NOMO-1 treated with dmso at 0.1 percent for 144 hours (cell line): ENCODE results near the gene RPH3AL.
"Not testable (repeated sequence)": the region's sequence is repeated elsewhere in the genome, so short reads cannot be mapped to it uniquely, and the experiment has no call there.

Experiments
- DNase-seq: peaks from one replicate; lab custom pipeline; 2025; ENCODE audit not compliant: unreplicated experiment; lab: John Stamatoyannopoulos, UW

The RPH3AL gene

GRCh38 chr17:379531-380465, 27.2 kb upstream of the RPH3AL start:
- no peak for DNase-seq

DNA sequence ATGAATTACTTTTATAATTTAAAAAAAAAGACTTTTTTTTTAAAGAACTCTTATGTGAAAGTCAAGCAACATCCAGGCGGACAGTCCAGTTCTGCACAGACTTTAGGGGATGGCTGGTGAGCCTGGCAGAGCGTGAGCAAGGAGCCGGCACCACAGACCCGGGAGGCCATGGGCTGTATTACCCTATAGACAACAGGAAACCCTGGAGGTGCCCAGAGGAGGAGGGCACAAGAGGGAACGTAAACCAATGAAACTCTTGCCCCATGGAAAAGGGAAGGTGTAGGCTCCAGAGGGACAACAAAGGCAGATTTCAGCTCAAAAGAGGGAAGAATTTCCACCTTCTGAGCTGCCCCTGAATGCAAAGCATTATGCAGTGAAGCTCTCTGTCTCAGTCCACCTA, 25.5 kb upstream of the RPH3AL start:
- no peak for DNase-seq

DNA sequence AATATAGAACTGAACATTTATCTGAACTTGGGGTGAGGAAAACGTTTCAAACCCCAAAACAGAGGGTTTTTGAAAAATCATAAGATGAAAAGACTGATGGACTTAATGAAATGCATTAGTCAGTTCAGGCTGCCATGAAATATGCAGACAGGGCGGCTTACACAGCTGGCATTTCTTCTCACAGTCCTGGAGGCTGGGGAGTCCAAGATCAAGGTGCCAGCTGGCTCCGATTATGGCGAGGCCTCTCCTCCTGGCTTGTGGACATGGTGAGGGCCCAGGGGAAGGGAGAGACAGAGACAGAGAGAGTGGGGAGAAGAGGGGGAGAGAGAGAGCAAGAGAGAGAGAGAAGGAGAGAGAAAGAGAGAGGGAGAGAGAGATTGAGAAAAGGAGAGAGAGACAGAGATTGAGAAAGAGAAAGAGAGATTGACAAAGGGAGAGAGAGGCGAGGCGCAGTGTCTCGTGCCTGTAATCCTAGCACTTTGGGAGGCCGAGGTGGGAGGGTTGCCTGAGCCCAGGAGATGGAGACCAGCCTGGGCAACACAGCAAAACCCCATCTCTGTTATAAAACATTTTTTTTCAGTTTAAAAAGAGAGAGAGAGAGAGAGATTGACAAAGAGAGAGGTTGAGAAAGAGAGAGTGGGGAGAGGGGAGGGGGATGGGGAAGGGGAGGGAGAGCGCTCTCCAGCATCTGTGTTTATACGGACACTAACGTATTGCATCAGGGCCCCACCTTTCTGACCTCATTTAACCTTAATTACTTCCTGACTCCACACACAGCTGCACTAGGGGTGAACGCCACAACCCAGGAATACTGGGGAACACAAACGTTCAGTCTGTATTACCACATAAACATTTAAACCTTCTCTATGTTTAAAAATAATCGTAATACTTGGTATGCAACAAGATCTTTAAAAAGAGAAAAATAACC, 24.6 kb upstream of the RPH3AL start:
- no peak for DNase-seq

DNA sequence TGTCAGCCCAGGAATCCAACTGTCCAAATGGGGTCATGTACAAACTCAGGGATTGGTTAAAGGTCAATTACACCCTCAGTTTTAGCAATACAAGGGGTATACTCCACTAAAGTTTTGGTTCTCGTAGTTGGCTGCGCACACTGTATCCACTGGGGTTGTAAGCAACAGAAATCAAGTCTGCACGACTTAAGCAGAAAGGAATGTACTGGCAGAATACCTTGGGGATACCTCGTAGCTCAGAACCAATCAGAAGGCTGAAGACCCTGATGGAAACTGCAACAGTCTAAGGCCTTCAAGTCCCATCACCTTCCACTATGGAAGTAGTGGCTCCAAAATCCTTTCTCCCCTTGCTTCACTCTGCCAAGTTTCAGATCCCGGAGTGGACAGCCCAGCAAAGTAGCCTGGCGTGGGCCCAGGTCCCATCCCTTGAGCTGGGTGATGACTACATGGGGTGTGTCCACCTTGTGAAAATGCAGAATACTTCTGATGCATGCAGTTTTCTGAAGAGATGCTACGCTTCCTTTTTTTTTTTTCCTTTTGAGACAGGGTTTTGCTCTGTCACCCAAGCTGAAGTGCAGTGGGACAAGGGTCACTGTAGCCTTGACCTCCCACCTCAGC, 21.1 kb upstream of the RPH3AL start:
- DNase-seq = no peak

DNA sequence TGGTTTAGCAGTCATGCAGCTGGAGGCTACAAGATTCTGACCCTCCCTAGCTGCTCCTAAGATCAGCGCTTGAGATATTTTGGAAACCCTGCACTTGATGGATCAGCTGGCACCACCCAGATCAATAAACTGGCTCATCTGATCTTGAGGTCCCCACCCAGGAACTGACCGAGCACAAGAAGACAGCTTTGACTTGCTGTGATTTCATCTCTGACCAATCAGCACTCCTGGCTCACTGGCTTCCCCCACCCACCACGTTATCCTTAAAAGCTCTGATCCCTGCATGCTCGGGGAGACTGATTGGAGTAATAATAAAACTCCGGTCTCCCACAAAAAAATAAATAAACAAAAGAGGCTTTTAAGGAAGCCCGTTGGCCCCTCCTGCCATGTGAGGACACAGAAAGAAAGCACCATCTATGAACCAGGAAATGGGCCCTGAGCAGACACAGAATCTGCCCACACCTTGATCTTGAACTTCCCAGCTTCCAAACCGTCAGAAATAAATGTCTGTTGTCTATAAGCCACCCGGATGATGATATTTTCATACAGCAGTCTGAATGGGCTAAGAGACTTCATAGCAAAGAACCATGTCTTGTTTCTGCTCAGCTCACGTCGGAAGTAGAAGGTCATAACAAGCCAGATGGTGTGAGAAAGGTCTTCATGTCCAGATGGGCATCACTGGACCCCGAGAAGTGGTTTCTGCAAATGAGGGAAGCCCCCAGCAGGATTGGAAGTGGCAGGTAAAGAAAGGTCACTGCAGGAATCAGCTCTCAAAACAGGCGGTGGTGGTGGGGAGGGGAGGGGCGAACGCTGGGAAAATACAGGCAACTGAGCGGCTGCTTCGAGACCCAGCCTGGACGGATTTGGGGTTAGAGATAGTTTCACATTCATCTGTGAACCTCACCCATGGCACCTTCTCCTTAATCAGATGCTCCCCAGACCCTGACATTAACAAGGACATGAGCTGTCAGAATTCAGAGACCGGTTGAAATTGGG, 19.8 kb upstream of the RPH3AL start:
- no peak for DNase-seq

GRCh38 chr17:371583-371982, 19.0 kb upstream of the RPH3AL start:
- DNase-seq = no peak

DNA sequence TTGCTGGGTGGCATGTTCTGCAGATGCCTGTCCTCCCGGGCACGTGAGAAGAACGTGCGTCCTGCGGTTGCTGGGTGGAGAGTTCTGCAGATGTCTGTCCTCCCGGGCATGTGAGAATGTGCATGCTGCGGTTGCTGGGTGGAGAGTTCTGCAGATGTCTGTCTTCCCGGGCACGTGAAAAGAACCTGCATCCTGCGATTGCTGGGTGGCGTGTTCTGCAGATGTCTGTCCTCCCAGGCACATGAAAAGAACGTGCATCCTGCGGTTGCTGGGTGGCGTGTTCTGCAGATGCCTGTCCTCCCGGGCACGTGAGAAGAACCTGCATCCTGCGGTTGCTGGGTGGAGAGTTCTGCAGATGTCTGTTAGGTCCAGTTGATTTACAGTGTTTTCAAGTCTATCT, 15.0 kb upstream of the RPH3AL start:
- DNase-seq = not testable (repeated sequence)

GRCh38 chr17:366657-367615, 14.3 kb upstream of the RPH3AL start:
- DNase-seq = not testable (repeated sequence)

DNA sequence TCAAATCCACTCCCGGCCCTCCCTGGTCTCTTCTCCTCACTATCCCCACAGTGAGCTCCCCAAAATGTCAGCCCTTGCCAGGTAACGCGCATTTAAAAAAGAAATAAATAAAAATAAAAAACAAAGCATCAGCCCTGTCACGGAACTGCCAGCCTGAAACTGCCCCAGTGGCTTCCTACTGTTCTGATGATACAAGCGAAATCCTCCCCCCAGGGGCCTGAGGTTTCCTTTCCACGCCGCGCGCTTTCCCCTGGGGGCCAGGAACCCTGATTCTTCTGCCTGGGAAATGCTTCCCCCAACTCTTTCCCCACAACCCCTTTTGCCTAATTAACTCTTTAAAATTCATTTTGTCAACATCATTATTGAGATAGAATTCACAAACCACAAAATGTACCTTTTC, 12.2 kb upstream of the RPH3AL start:
- no peak for DNase-seq

GRCh38 chr17:364308-364707, 11.7 kb upstream of the RPH3AL start:
- no peak for DNase-seq

GRCh38 chr17:362721-363120, 10.1 kb upstream of the RPH3AL start:
- no peak for DNase-seq

DNA sequence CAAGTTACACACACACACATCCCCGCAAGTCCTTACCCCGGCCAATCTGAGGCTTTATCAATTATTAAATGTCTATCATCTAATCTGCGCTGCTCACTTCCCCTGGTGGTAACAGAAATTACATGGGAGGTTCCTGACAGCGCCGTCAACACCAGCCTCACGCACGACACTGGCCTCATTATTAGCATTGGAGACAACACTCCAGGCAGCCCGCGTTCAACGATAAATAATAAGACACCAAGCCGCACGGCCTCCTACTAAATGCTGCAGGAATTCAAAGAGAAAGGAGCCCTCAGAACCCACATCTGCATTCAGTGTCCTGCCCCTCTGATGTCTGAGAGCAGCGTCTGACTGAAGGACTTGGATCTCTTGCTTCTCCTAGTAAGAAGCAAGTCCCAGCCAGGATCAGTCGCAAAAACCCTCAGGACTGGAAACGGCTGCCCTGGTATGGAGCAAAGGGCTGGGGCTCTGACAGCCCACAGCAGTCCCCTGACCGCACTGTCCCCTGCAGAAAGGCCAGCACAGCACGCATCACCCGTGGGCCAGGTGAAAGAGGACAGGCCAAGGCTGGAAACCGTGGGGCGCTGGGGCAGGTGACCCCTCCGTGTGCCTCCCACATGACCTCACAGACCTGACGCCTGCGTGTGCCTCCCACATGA, 7.6 kb upstream of the RPH3AL start:
- DNase-seq = no peak

GRCh38 chr17:358491-359151, 6.0 kb upstream of the RPH3AL start:
- no peak for DNase-seq

GRCh38 chr17:357644-358043, 5.0 kb upstream of the RPH3AL start:
- DNase-seq = no peak

DNA sequence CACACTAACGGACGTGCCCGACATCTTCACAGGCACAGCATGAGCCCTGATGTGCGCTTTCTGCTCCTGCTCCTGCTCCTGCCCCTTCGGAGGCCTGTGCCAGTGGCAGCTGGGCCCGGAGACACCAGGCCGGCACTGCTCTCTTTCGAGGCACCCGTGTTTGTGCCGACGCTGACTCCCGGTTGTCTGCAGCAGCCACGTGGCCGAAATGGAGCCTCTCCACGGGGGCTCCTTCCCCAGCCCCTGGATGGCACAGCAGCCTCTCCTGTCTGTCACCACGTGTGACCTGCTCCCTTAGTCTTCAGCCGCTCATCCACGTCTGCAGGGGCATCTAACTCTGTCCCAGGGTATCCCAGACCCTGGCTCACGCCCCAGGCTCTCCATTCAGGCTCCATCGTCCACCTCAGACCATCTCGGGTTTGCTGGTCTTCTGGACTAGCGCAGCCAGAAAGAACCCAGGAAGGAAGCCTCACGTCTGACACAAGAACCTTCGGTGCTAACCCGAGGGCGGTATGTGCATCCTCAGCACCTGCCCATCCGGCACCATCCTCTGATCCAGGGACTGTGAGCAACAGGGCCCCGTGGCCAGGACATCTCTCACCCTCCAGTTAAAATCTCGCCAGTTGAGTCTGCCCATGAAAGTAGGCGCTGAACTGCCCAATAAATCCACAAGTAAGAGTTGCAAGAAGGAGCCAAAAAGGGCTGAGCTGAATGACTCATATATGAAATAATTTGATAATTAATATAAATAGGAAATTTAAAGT, 4.2 kb upstream of the RPH3AL start:
- no peak for DNase-seq

DNA sequence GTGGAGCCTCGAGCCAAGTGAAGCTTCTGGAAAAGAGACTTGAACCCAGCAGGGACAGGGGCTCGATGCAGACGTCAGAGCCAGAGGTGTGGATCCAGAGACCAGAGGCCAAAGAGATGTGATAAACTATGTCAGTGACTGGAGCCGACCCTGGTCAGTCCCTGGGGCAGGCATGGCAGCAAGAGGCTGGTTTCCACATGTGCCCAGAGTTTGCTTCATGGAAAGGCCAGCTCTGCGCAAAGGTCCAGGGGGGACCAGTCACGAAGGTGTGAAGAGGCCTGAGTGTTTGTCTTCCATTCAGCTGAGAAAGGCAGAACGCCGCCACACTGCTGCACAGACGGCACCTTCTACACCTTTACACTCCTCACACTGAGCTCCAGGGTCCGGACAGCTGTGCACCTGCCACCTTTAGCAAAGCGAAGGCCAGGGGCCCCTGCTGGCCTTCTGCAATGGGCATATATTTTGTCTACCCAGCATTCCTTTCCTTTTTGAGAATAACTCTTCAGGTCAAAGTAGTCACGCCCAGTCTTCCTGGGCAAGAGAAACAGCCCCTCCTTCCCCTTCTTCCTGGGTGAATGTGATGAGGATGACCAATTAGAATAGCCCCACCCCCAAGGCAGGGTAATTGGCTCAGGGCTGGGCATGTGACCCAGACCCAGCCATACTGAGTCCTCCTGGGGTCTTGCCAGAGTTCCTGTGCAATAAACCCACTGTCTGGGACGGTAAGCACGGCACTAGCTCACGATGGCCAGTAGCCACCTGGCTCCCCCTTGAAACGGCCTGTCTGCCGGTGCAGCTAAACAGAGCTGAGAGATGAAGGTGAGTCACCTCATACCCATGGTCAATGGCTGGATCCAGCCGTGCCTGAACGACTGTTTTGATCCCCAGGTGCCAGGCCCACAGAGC, 2.3 kb upstream of the RPH3AL start:
- DNase-seq = no peak
